GM12865 (cell line): ENCODE measurements around the gene SORBS1.

ENCODE experiments used
- DNase-seq: peaks from one replicate; pipeline ENCODE4 v3.0.0; 2010; ENCODE audit warnings: low read depth
- H3K4me3 ChIP-seq: 2 replicates; pipeline ENCODE4 v1.5.1; 2011; ENCODE audit warnings: mild to moderate bottlenecking, low read depth, low read length, control low read depth
- CTCF ChIP-seq: IDR thresholded peaks from 2 replicates; pipeline ENCODE4 v1.5.1; 2011; ENCODE audit warnings: low read length, control low read depth, low read depth, inconsistent platforms; ENCODE audit not compliant: insufficient read depth; ENCODE audit errors: missing control alignments

The SORBS1 gene

GRCh38 chr10:95389982-95390381, 171.2 kb downstream of the SORBS1 start:
- DNase-seq, result peak; percentile 51
- TF ChIP-seq CTCF, result peak; percentile 37
- H3K4me3 ChIP-seq, result no peak overlapping the region

GRCh38 chr10:95389176-95389575, 172.0 kb downstream of the SORBS1 start:
- TF ChIP-seq CTCF, result no peak
- no peak for DNase-seq
- no peak overlapping the region for H3K4me3 ChIP-seq

- no peak for DNase-seq
- TF ChIP-seq CTCF, result no peak
- H3K4me3 ChIP-seq, result no peak overlapping the region
Measured at GRCh38 chr10:95388539-95388938, 172.6 kb downstream of the SORBS1 start.

GRCh38 chr10:95388109-95388471, 173.1 kb downstream of the SORBS1 start:
- no peak for DNase-seq
- TF ChIP-seq CTCF, result no peak
- no peak overlapping the region for H3K4me3 ChIP-seq

- no peak overlapping the region for H3K4me3 ChIP-seq
- DNase-seq, result no peak
- TF ChIP-seq CTCF, result no peak
Measured at GRCh38 chr10:95384011-95384704, 177.0 kb downstream of the SORBS1 start.

- DNase-seq, result no peak
- H3K4me3 ChIP-seq, result no peak overlapping the region
- no peak for TF ChIP-seq CTCF
Measured at GRCh38 chr10:95382596-95382995, 178.6 kb downstream of the SORBS1 start.

- TF ChIP-seq CTCF, result no peak
- no peak overlapping the region for H3K4me3 ChIP-seq
- DNase-seq, result no peak
Measured at GRCh38 chr10:95382174-95382573, 179.0 kb downstream of the SORBS1 start.
